GM12892 (cell line): ENCODE measurements around the gene TMEM92.

Experiments used
- POLR2A ChIP-seq: IDR thresholded peaks from 2 replicates; pipeline ENCODE4 v1.6.1; 2011; ENCODE audit warnings: low read depth, low read length, control low read depth
- POLR2AphosphoS5 ChIP-seq: IDR thresholded peaks from 2 replicates; pipeline ENCODE4 v1.6.1; 2011; ENCODE audit warnings: low read depth, low read length, control low read depth
- TAF1 ChIP-seq: IDR thresholded peaks from 2 replicates; pipeline ENCODE4 v1.6.1; 2011; ENCODE audit warnings: low read depth, mild to moderate bottlenecking, control low read depth, low read length, borderline replicate concordance

DNA sequence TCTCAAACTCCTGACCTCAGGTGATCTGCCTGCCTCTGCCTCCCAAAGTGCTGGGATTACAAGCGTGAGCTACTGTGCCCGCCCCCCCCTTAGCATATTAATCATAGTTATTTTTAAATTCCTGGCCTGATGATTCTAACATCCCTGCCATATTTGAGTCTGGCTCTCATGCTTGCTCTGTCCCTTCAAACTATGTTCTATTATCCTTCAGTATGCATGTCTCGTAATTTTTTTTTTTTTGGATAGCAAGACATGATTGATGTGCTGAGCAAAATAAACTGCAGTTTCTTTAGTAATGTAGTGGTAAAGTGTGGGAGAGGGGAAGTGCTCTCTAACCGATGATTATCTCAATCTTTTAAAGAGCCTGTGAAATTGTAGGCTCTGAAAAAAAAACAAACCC lies 34.3 kb upstream of the TMEM92 start:
- TF ChIP-seq POLR2A, result no peak
- TF ChIP-seq TAF1, result no peak
- TF ChIP-seq POLR2AphosphoS5, result no peak
